Trophoblast cell (in vitro differentiated cells and primary cell): ENCODE measurements around the gene PI3.

Experiments used
- DNase-seq, 2 donors: peaks; one replicate each; pipeline ENCODE4 v3.0.0-alpha.2; 2016
- H2AFZ ChIP-seq: 2 replicates; pipeline ENCODE4 v1.6.1; 2013; ENCODE audit warnings: low read length, moderate library complexity, mild to moderate bottlenecking; ENCODE audit not compliant: insufficient read depth, poor library complexity
- H2AK5ac ChIP-seq: 2 replicates; pipeline ENCODE4 v1.6.1; 2013; ENCODE audit warnings: mild to moderate bottlenecking, low read length
- H2BK120ac ChIP-seq: 2 replicates; pipeline ENCODE4 v1.6.1; 2013; ENCODE audit warnings: low read length, mild to moderate bottlenecking, moderate library complexity; ENCODE audit not compliant: insufficient read depth, poor library complexity
- H2BK12ac ChIP-seq: 2 replicates; pipeline ENCODE4 v1.6.1; 2013; ENCODE audit warnings: mild to moderate bottlenecking, low read length, moderate library complexity
- H2BK5ac ChIP-seq: 2 replicates; pipeline ENCODE4 v1.6.1; 2013; ENCODE audit warnings: low read length, low read depth, moderate library complexity, mild to moderate bottlenecking; ENCODE audit not compliant: poor library complexity
- H3K14ac ChIP-seq: 2 replicates; pipeline ENCODE4 v1.6.1; 2013; ENCODE audit warnings: mild to moderate bottlenecking, low read length
- H3K18ac ChIP-seq: 2 replicates; pipeline ENCODE4 v1.6.1; 2013; ENCODE audit warnings: mild to moderate bottlenecking, low read length
- H3K23ac ChIP-seq: 2 replicates; pipeline ENCODE4 v1.6.1; 2013; ENCODE audit warnings: low read length
- H3K27ac ChIP-seq: 2 replicates; pipeline ENCODE4 v1.5.1; 2013; ENCODE audit warnings: low read depth, mild to moderate bottlenecking, inconsistent platforms, low read length, moderate library complexity
- H3K27me3 ChIP-seq: 2 replicates; pipeline ENCODE4 v1.6.1; 2013; ENCODE audit warnings: inconsistent platforms, mild to moderate bottlenecking, low read length, moderate library complexity; ENCODE audit not compliant: insufficient read depth
- H3K36me3 ChIP-seq, 2 experiments: 1 replicate in 1 of 2; 2 replicates in 1 of 2; pipeline ENCODE4 v1.6.1; 2013; ENCODE audit warnings: low read length in 2 of 2, mild to moderate bottlenecking in 2 of 2, moderate library complexity in 1 of 2; ENCODE audit not compliant: insufficient read depth in 2 of 2, control insufficient read depth in 1 of 2
- H3K4ac ChIP-seq: 2 replicates; pipeline ENCODE4 v1.6.1; 2013; ENCODE audit warnings: low read depth, mild to moderate bottlenecking, low read length, moderate library complexity
- H3K4me1 ChIP-seq, 2 experiments: 1 replicate in 1 of 2; 2 replicates in 1 of 2; pipeline ENCODE4 v1.6.1; 2013; ENCODE audit warnings: low read length in 2 of 2, mild to moderate bottlenecking in 2 of 2, moderate library complexity in 1 of 2; ENCODE audit not compliant: insufficient read depth in 2 of 2, control insufficient read depth in 1 of 2
- H3K4me2 ChIP-seq: 2 replicates; pipeline ENCODE4 v1.6.1; 2013; ENCODE audit warnings: inconsistent platforms, mild to moderate bottlenecking, low read length, moderate library complexity
- H3K4me3 ChIP-seq: 2 replicates; pipeline ENCODE4 v1.5.1; 2013; ENCODE audit warnings: mild to moderate bottlenecking, low read depth, low read length, inconsistent platforms
- H3K79me1 ChIP-seq: one replicate; pipeline ENCODE4 v1.6.1; 2013; ENCODE audit warnings: low read length
- H3K79me2 ChIP-seq: 2 replicates; pipeline ENCODE4 v1.6.1; 2013; ENCODE audit warnings: low read length, mild to moderate bottlenecking; ENCODE audit not compliant: control insufficient read depth, insufficient read depth, poor library complexity
- H3K9ac ChIP-seq: 2 replicates; pipeline ENCODE4 v1.6.1; 2013; ENCODE audit warnings: mild to moderate bottlenecking, low read length
- H3K9me3 ChIP-seq: 2 replicates; pipeline ENCODE4 v1.6.1; 2013; ENCODE audit warnings: low read depth, mild to moderate bottlenecking, control low read depth, inconsistent platforms, low read length; ENCODE audit not compliant: insufficient read depth
- H4K12ac ChIP-seq: 2 replicates; pipeline ENCODE4 v1.6.1; 2013; ENCODE audit warnings: low read depth, mild to moderate bottlenecking, low read length, moderate library complexity
- H4K8ac ChIP-seq: 2 replicates; pipeline ENCODE4 v1.6.1; 2013; ENCODE audit warnings: low read depth, mild to moderate bottlenecking, low read length, moderate library complexity
- H4K91ac ChIP-seq: one replicate; pipeline ENCODE4 v1.6.1; 2013; ENCODE audit warnings: low read depth, mild to moderate bottlenecking, low read length, moderate library complexity
- WGBS: extraction: QIAGEN DNeasy Blood & Tissue Kit; methylation state at CpG from one replicate; pipeline ENCODE4 v1.1.7; 2013; ENCODE audit warnings: missing lambda C conversion rate; ENCODE audit not compliant: insufficient read length, insufficient coverage; ENCODE audit errors: extremely low coverage; 5-methylcytosine and 5-hydroxymethylcytosine counted together

The PI3 gene

GRCh38 chr20:45191926-45192325 is 17.2 kb downstream of the PI3 start:
- Histone ChIP-seq H3K9ac (no peak overlapping the region), H3K4me3 (no peak overlapping the region), H3K27ac (no peak overlapping the region), H3K4ac (no peak overlapping the region), H2BK120ac (no peak overlapping the region), H3K4me2 (no peak overlapping the region), H3K79me2 (no peaks in the 10 kb centered on the region), H2AFZ (no peak overlapping the region), H2AK5ac (no peak overlapping the region), H2BK12ac (no peak overlapping the region), H4K91ac (no peak overlapping the region), H3K18ac (no peak overlapping the region), H3K9me3 (no peaks in the 10 kb centered on the region), H3K79me1 (no peaks in the 10 kb centered on the region), H3K27me3 (no peaks in the 10 kb centered on the region), H4K12ac (no peak overlapping the region), H3K4me1 (no peaks in the 10 kb centered on the region), H2BK5ac (no peak overlapping the region), H3K36me3 (no peaks in the 10 kb centered on the region), H3K14ac (no peak overlapping the region), H3K23ac (no peak overlapping the region), H4K8ac (no peak overlapping the region)
- DNase-seq: no peak
- no CpG with 5 or more reads among the region's 3 CpGs for WGBS

DNA sequence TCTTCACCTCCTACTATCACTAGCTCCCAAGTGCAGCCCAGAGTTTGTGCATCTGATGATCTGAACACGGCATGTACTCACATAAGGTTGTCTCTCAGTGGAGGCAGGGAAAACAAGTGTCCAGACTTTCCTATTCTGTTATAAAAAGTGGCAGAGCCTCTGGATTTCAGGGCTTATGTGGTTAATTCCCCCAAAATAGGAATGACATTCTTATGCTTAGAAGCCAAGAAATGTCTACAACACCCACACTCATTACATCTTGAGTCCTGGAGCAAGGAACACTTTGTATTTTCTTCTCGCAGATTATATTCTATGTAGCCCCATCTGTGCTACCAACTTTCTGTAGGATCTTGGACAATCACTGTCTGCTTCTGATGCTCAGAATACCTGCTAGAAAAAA is 18.6 kb downstream of the PI3 start:
- no peak overlapping the region for H3K14ac ChIP-seq

DNA sequence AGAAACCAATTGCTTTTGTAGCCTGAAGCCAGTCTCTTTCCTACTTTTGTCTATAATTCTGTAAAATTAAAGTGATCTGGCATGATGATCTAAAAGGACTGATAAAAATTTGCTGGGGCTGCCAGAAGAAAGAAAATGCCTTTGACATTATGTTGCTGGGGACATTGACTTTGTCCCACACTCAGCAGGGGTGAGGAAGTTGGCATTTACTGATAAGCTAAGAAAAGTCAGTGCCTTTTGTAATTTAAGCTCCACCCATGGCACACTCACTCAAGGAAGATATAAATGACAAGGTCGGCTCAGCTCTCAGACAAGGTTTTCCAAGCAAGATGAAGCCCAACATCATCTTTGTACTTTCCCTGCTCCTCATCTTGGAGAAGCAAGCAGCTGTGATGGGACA is 32.0 kb downstream of the PI3 start, which contains the start of gene SEMG1:
SEMG1 (plus strand) TSS at position 309 of the 400 bp plus-strand sequence; CDS start at position 330, 21 bp downstream.
- Histone ChIP-seq H3K79me2 (no peaks in the 10 kb centered on the region), H2BK120ac (no peak within 1 kb of the TSS), H3K9ac (no peak within 1 kb of the TSS), H4K8ac (no peak within 1 kb of the TSS), H3K4me2 (no peak within 1 kb of the TSS), H3K27me3 (no peaks in the 10 kb centered on the region), H3K4ac (no peak within 1 kb of the TSS), H3K4me1 (no peaks in the 10 kb centered on the region), H3K9me3 (peaks cover 2% of the 10 kb centered on the region), H3K23ac (no peak within 1 kb of the TSS), H3K18ac (no peak within 1 kb of the TSS), H4K12ac (no peak within 1 kb of the TSS), H3K79me1 (no peaks in the 10 kb centered on the region), H3K27ac (no peak within 1 kb of the TSS), H2BK12ac (no peak within 1 kb of the TSS), H3K4me3 (no peak within 1 kb of the TSS), H2AK5ac (no peak within 1 kb of the TSS), H3K14ac (no peak within 1 kb of the TSS), H2AFZ (no peak within 1 kb of the TSS), H4K91ac (no peak within 1 kb of the TSS), H2BK5ac (no peak within 1 kb of the TSS), H3K36me3 (no peaks in the 10 kb centered on the region)
- WGBS: no CpG with 5 or more reads among the region's 1 CpG
- DNase-seq: no peak

More for the DNA sequence above, 18.6 kb downstream of the PI3 start:
- Histone ChIP-seq H3K4me2 (no peak overlapping the region), H3K23ac (no peak overlapping the region), H2AFZ (no peak overlapping the region), H3K79me1 (no peaks in the 10 kb centered on the region), H3K9me3 (no peaks in the 10 kb centered on the region), H4K12ac (no peak overlapping the region), H3K18ac (no peak overlapping the region), H3K36me3 (no peaks in the 10 kb centered on the region), H3K27me3 (no peaks in the 10 kb centered on the region), H3K79me2 (no peaks in the 10 kb centered on the region), H3K9ac (no peak overlapping the region), H3K27ac (no peak overlapping the region), H3K4me3 (no peak overlapping the region), H2AK5ac (no peak overlapping the region), H4K91ac (no peak overlapping the region), H2BK120ac (no peak overlapping the region), H2BK12ac (no peak overlapping the region), H4K8ac (no peak overlapping the region), H3K4me1 (no peaks in the 10 kb centered on the region), H2BK5ac (no peak overlapping the region), H3K4ac (no peak overlapping the region)
- WGBS: no CpG with 5 or more reads among the region's 2 CpGs
- DNase-seq: no peak

DNA sequence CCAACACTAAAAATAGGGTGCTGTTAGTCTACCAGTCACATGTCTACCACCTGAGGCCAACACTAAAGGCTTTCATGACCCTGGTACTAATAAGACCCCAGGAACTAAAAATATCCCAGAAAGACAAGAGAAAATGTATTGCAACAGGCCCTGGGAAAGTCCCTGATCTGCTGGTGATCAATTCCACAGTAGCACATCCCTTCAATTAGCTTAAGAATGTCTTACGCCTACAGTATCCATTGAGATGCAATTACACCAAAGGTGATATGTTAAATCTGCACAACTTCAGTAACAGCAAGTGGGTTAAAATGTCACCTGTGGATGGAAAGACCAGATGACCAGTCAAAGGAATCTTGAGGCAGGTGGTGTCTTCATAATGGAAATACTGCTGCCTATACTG is 35.2 kb downstream of the PI3 start:
- no peak overlapping the region for H4K12ac ChIP-seq
- H3K79me1 ChIP-seq: no peaks in the 10 kb centered on the region
- no peak overlapping the region for H3K27ac ChIP-seq

More for the DNA sequence above, 35.2 kb downstream of the PI3 start:
- H3K79me2 ChIP-seq: no peaks in the 10 kb centered on the region
- H4K8ac ChIP-seq: no peak overlapping the region
- H2BK5ac ChIP-seq: no peak overlapping the region
- no peak overlapping the region for H2BK120ac ChIP-seq
- no peak overlapping the region for H3K14ac ChIP-seq
- H3K36me3 ChIP-seq: no peaks in the 10 kb centered on the region
- no peak for DNase-seq
- no peak overlapping the region for H3K23ac ChIP-seq
- H3K4me3 ChIP-seq: no peak overlapping the region
- no peaks in the 10 kb centered on the region for H3K9me3 ChIP-seq
- H3K9ac ChIP-seq: no peak overlapping the region
- H2AK5ac ChIP-seq: no peak overlapping the region
- H3K27me3 ChIP-seq: no peaks in the 10 kb centered on the region
- no peak overlapping the region for H3K4ac ChIP-seq
- no peak overlapping the region for H2BK12ac ChIP-seq
- no peak overlapping the region for H3K4me2 ChIP-seq
- H2AFZ ChIP-seq: no peak overlapping the region
- H3K4me1 ChIP-seq: no peaks in the 10 kb centered on the region
- WGBS: no CpG with 5 or more reads among the region's 1 CpG
- no peak overlapping the region for H3K18ac ChIP-seq
- H4K91ac ChIP-seq: no peak overlapping the region
